SU-DHL-6 (cell line): ENCODE results near the gene CCDC138.

Source experiments
- CTCF ChIP-seq: fragments of 200-600 bp; sonication (generic); IDR thresholded peaks from one replicate; pipeline ENCODE4 v1.5.1; 2017; ENCODE audit warnings: antibody characterized with exemption, mild to moderate bottlenecking, low read length, moderate library complexity; ENCODE audit not compliant: insufficient read depth, poor library complexity, severe bottlenecking
- EZH2phosphoT487 ChIP-seq: fragments of 200-600 bp; sonication (generic), shearing (Covaris generic); conservative IDR thresholded peaks from 2 replicates; pipeline ENCODE4 v1.6.1; 2018; ENCODE audit warnings: mild to moderate bottlenecking, antibody characterized with exemption, low read length, moderate library complexity, mixed read lengths

GRCh38 chr2:108845923-108846322 lies 59.4 kb downstream of the CCDC138 start:
- TF ChIP-seq CTCF (no peak), EZH2phosphoT487 (no peak)
